ENCODE measurements around the gene CCN5. TPM values are rescaled to one million over a fixed set of nuclear protein-coding genes. Genes with fewer than 3 reads are reported as not detected.

Gene CCN5
- polyA plus RNA-seq, 2 donors: 24.5 to 48.2 TPM

GRCh38 chr20:44711237-44711636 lies 3.9 kb upstream of the CCN5 start:
- no peak overlapping the region for H3K27ac ChIP-seq (ENCODE audit: low read depth in 2 of 2, low read length in 1 of 2)
- WGBS, 2 donors: 90 to 93% methylated on average over 8 of the region's 8 CpGs

GRCh38 chr20:44714102-44714700 lies 968 bp upstream of the CCN5 start:
- H3K27me3 ChIP-seq (ENCODE audit: control insufficient read depth in 1 of 2, insufficient read depth in 2 of 2, low read length in 2 of 2): no peaks in the 10 kb centered on the region
- no peak overlapping the region for H3K4me3 ChIP-seq (ENCODE audit: low read depth in 1 of 2, low read length in 2 of 2)
- peak overlapping the region; percentile 65 to 85 for H3K27ac ChIP-seq (ENCODE audit: low read depth in 2 of 2, low read length in 1 of 2)
- H3K36me3 ChIP-seq (ENCODE audit: control insufficient read depth in 2 of 2, insufficient read depth in 2 of 2, low read length in 1 of 2): no peaks in the 10 kb centered on the region
- WGBS, 2 donors: 37 to 48% methylated on average over 13 of the region's 13 CpGs
- peaks cover 5 to 34% of the 10 kb centered on the region in 2 donors for H3K4me1 ChIP-seq (ENCODE audit: control insufficient read depth in 2 of 2, insufficient read depth in 2 of 2, low read length in 1 of 2)
- H3K9me3 ChIP-seq (ENCODE audit: control insufficient read depth in 2 of 2, insufficient read depth in 1 of 2, low read depth in 1 of 2, low read length in 1 of 2): no peaks in the 10 kb centered on the region

More at GRCh38 chr20:44711237-44711636, 3.9 kb upstream of the CCN5 start:
- no peaks in the 10 kb centered on the region for H3K27me3 ChIP-seq (ENCODE audit: control insufficient read depth in 1 of 2, insufficient read depth in 2 of 2, low read length in 2 of 2)
- H3K4me3 ChIP-seq (ENCODE audit: low read depth in 1 of 2, low read length in 2 of 2): no peak overlapping the region
- H3K9me3 ChIP-seq (ENCODE audit: control insufficient read depth in 2 of 2, insufficient read depth in 1 of 2, low read depth in 1 of 2, low read length in 1 of 2): no peaks in the 10 kb centered on the region
- H3K36me3 ChIP-seq (ENCODE audit: control insufficient read depth in 2 of 2, insufficient read depth in 2 of 2, low read length in 1 of 2): no peaks in the 10 kb centered on the region
- H3K4me1 ChIP-seq (ENCODE audit: control insufficient read depth in 2 of 2, insufficient read depth in 2 of 2, low read length in 1 of 2): peaks cover 5 to 21% of the 10 kb centered on the region in 2 donors

GRCh38 chr20:44715499-44716308 lies 535 bp downstream of the CCN5 start:
- peaks cover 5 to 39% of the 10 kb centered on the region in 2 donors for H3K4me1 ChIP-seq (ENCODE audit: control insufficient read depth in 2 of 2, insufficient read depth in 2 of 2, low read length in 1 of 2)
- H3K36me3 ChIP-seq (ENCODE audit: control insufficient read depth in 2 of 2, insufficient read depth in 2 of 2, low read length in 1 of 2): no peaks in the 10 kb centered on the region
- H3K4me3 ChIP-seq (ENCODE audit: low read depth in 1 of 2, low read length in 2 of 2): peak overlapping the region in 1 of 2 donors; percentile 26
- H3K27me3 ChIP-seq (ENCODE audit: control insufficient read depth in 1 of 2, insufficient read depth in 2 of 2, low read length in 2 of 2): no peaks in the 10 kb centered on the region
- no peaks in the 10 kb centered on the region for H3K9me3 ChIP-seq (ENCODE audit: control insufficient read depth in 2 of 2, insufficient read depth in 1 of 2, low read depth in 1 of 2, low read length in 1 of 2)
- WGBS, 2 donors: 65 to 74% methylated on average over 5 of the region's 5 CpGs
- peak overlapping the region; percentile 53 to 85 for H3K27ac ChIP-seq (ENCODE audit: low read depth in 2 of 2, low read length in 1 of 2)

GRCh38 chr20:44716309-44717106 lies 1.3 kb downstream of the CCN5 start:
- no peaks in the 10 kb centered on the region for H3K9me3 ChIP-seq (ENCODE audit: control insufficient read depth in 2 of 2, insufficient read depth in 1 of 2, low read depth in 1 of 2, low read length in 1 of 2)
- 50 to 55% methylated on average over 13 of the region's 13 CpGs for whole genome bisulfite sequencing, 2 donors
- no peaks in the 10 kb centered on the region for H3K27me3 ChIP-seq (ENCODE audit: control insufficient read depth in 1 of 2, insufficient read depth in 2 of 2, low read length in 2 of 2)
- H3K4me3 ChIP-seq (ENCODE audit: low read depth in 1 of 2, low read length in 2 of 2): no peak overlapping the region
- H3K4me1 ChIP-seq (ENCODE audit: control insufficient read depth in 2 of 2, insufficient read depth in 2 of 2, low read length in 1 of 2): peaks cover 5 to 39% of the 10 kb centered on the region in 2 donors
- peak overlapping the region; percentile 53 to 85 for H3K27ac ChIP-seq (ENCODE audit: low read depth in 2 of 2, low read length in 1 of 2)
- no peaks in the 10 kb centered on the region for H3K36me3 ChIP-seq (ENCODE audit: control insufficient read depth in 2 of 2, insufficient read depth in 2 of 2, low read length in 1 of 2)

GRCh38 chr20:44717986-44718385 lies 2.8 kb downstream of the CCN5 start:
- Histone ChIP-seq H3K27me3 (ENCODE audit: control insufficient read depth in 1 of 2, insufficient read depth in 2 of 2, low read length in 2 of 2) (no peaks in the 10 kb centered on the region), H3K9me3 (ENCODE audit: control insufficient read depth in 2 of 2, insufficient read depth in 1 of 2, low read depth in 1 of 2, low read length in 1 of 2) (no peaks in the 10 kb centered on the region), H3K4me3 (ENCODE audit: low read depth in 1 of 2, low read length in 2 of 2) (no peak overlapping the region), H3K27ac (ENCODE audit: low read depth in 2 of 2, low read length in 1 of 2) (peak overlapping the region in 1 of 2 donors; percentile 45), H3K4me1 (ENCODE audit: control insufficient read depth in 2 of 2, insufficient read depth in 2 of 2, low read length in 1 of 2) (peaks cover 5 to 39% of the 10 kb centered on the region in 2 donors), H3K36me3 (ENCODE audit: control insufficient read depth in 2 of 2, insufficient read depth in 2 of 2, low read length in 1 of 2) (no peaks in the 10 kb centered on the region)
- 60 to 64% methylated on average over 10 of the region's 10 CpGs for WGBS, 2 donors

- no peaks in the 10 kb centered on the region for H3K36me3 ChIP-seq (ENCODE audit: control insufficient read depth in 2 of 2, insufficient read depth in 2 of 2, low read length in 1 of 2)
- H3K27me3 ChIP-seq (ENCODE audit: control insufficient read depth in 1 of 2, insufficient read depth in 2 of 2, low read length in 2 of 2): no peaks in the 10 kb centered on the region
- WGBS, 2 donors: 89 to 90% methylated on average over 16 to 19 of the region's 19 CpGs
- no peaks in the 10 kb centered on the region for H3K9me3 ChIP-seq (ENCODE audit: control insufficient read depth in 2 of 2, insufficient read depth in 1 of 2, low read depth in 1 of 2, low read length in 1 of 2)
- H3K4me1 ChIP-seq (ENCODE audit: control insufficient read depth in 2 of 2, insufficient read depth in 2 of 2, low read length in 1 of 2): peaks cover 0 to 30% of the 10 kb centered on the region in 2 donors
- no peak overlapping the region for H3K4me3 ChIP-seq (ENCODE audit: low read depth in 1 of 2, low read length in 2 of 2)
- H3K27ac ChIP-seq (ENCODE audit: low read depth in 2 of 2, low read length in 1 of 2): peak overlapping the region; percentile 5 to 59
These were observed 4.7 kb downstream of the CCN5 start for GRCh38 chr20:44719841-44720240.

GRCh38 chr20:44720621-44720996 lies 5.4 kb downstream of the CCN5 start:
- Histone ChIP-seq H3K36me3 (ENCODE audit: control insufficient read depth in 2 of 2, insufficient read depth in 2 of 2, low read length in 1 of 2) (no peaks in the 10 kb centered on the region), H3K4me3 (ENCODE audit: low read depth in 1 of 2, low read length in 2 of 2) (no peak overlapping the region), H3K4me1 (ENCODE audit: control insufficient read depth in 2 of 2, insufficient read depth in 2 of 2, low read length in 1 of 2) (peaks cover 0 to 24% of the 10 kb centered on the region in 2 donors), H3K9me3 (ENCODE audit: control insufficient read depth in 2 of 2, insufficient read depth in 1 of 2, low read depth in 1 of 2, low read length in 1 of 2) (no peaks in the 10 kb centered on the region), H3K27ac (ENCODE audit: low read depth in 2 of 2, low read length in 1 of 2) (peak overlapping the region; percentile 5 to 62), H3K27me3 (ENCODE audit: control insufficient read depth in 1 of 2, insufficient read depth in 2 of 2, low read length in 2 of 2) (no peaks in the 10 kb centered on the region)
- WGBS, 2 donors: 42 to 49% methylated on average over 7 of the region's 7 CpGs

GRCh38 chr20:44720997-44721784 lies 6.0 kb downstream of the CCN5 start:
- H3K36me3 ChIP-seq (ENCODE audit: control insufficient read depth in 2 of 2, insufficient read depth in 2 of 2, low read length in 1 of 2): no peaks in the 10 kb centered on the region
- H3K9me3 ChIP-seq (ENCODE audit: control insufficient read depth in 2 of 2, insufficient read depth in 1 of 2, low read depth in 1 of 2, low read length in 1 of 2): no peaks in the 10 kb centered on the region
- H3K27me3 ChIP-seq (ENCODE audit: control insufficient read depth in 1 of 2, insufficient read depth in 2 of 2, low read length in 2 of 2): no peaks in the 10 kb centered on the region
- H3K4me1 ChIP-seq (ENCODE audit: control insufficient read depth in 2 of 2, insufficient read depth in 2 of 2, low read length in 1 of 2): peaks cover 0 to 18% of the 10 kb centered on the region in 2 donors
- H3K27ac ChIP-seq (ENCODE audit: low read depth in 2 of 2, low read length in 1 of 2): peak overlapping the region in 1 of 2 donors; percentile 62
- H3K4me3 ChIP-seq (ENCODE audit: low read depth in 1 of 2, low read length in 2 of 2): no peak overlapping the region
- WGBS, 2 donors: 35 to 41% methylated on average over 10 to 11 of the region's 11 CpGs

GRCh38 chr20:44721785-44722054 lies 6.6 kb downstream of the CCN5 start:
- H3K27ac ChIP-seq (ENCODE audit: low read depth in 2 of 2, low read length in 1 of 2): no peak overlapping the region
- H3K4me3 ChIP-seq (ENCODE audit: low read depth in 1 of 2, low read length in 2 of 2): no peak overlapping the region
- no peaks in the 10 kb centered on the region for H3K9me3 ChIP-seq (ENCODE audit: control insufficient read depth in 2 of 2, insufficient read depth in 1 of 2, low read depth in 1 of 2, low read length in 1 of 2)
- WGBS, 2 donors: 87 to 96% methylated on average over 1 of the region's 1 CpG
- H3K27me3 ChIP-seq (ENCODE audit: control insufficient read depth in 1 of 2, insufficient read depth in 2 of 2, low read length in 2 of 2): no peaks in the 10 kb centered on the region
- peaks cover 0 to 13% of the 10 kb centered on the region in 2 donors for H3K4me1 ChIP-seq (ENCODE audit: control insufficient read depth in 2 of 2, insufficient read depth in 2 of 2, low read length in 1 of 2)
- no peaks in the 10 kb centered on the region for H3K36me3 ChIP-seq (ENCODE audit: control insufficient read depth in 2 of 2, insufficient read depth in 2 of 2, low read length in 1 of 2)

All from esophagus (tissue), 2 donors.